SIG-M5 treated with dmso at 0.1 percent for 504 hours (cell line): ENCODE results near the gene DUOXA2.
"Not testable (repeated sequence)": the region's sequence is repeated elsewhere in the genome, so short reads cannot be mapped to it uniquely, and the experiment has no call there.

Experiments
- DNase-seq: peaks from one replicate; lab custom pipeline; 2025; ENCODE audit not compliant: unreplicated experiment; lab: John Stamatoyannopoulos, UW

Gene DUOXA2

DNA sequence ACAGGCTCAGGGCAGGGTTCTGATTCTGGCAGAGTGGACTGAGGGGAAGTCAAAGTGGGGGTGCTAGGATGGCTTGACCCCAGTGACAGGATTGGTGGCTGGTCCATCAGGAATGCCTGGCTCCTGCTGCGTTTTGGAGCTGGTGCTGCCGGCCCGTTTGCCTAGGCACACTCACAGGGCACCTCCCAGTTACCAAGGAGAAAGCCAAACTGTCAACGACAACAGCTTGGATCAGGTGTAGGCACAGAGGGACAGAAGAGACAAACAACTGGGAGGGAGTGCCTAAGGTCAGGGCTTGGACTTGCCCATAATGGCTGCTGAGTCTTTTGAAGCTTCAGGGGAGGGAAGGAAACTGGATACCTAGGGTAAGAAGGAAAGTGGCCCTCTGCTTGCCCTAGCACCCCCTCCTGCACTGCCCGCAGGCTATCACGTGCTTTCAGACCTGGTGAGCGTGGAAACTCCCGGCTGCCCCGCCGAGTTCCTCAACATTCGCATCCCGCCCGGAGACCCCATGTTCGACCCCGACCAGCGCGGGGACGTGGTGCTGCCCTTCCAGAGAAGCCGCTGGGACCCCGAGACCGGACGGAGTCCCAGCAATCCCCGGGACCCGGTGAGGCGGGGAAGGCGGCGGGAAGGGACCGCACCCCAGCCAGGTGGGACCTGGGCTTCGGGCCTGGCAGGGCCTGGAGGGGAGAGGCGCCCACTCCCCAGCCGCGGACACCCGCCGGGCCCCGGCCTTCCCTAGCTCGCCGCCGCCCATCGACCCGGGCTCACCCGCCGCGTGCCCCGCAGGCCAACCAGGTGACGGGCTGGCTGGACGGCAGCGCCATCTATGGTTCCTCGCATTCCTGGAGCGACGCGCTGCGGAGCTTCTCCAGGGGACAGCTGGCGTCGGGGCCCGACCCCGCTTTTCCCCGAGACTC is 20.8 kb downstream of the DUOXA2 start:
- no peak for DNase-seq

DNA sequence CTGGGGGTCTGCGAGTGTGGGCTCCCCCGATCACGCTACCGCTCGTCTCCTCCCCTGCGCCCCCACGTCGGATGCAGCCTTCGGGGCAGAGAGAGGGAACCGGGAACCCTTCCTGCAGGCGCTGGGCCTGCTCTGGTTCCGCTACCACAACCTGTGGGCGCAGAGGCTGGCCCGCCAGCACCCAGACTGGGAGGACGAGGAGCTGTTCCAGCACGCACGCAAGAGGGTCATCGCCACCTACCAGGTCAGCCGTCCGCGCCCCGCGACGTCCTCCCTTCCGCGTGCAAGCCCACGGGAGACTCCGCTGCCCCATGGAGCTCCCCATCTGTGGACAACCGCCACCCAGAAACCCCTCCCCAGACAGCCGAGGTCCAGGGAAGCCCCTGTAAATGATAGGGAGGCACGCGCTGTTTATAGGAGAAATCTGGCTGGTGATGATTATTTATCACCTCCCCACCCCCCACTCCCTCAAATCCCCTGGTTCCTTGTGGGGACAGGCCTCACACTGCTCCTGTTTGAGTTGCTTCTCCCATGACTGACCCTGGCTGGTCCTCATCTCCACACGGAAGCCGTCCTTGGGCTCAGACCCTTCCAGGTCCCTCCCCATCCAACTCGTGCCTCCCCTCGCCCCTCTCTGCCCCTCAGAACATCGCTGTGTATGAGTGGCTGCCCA is 21.7 kb downstream of the DUOXA2 start:
- not testable (repeated sequence) for DNase-seq

DNA sequence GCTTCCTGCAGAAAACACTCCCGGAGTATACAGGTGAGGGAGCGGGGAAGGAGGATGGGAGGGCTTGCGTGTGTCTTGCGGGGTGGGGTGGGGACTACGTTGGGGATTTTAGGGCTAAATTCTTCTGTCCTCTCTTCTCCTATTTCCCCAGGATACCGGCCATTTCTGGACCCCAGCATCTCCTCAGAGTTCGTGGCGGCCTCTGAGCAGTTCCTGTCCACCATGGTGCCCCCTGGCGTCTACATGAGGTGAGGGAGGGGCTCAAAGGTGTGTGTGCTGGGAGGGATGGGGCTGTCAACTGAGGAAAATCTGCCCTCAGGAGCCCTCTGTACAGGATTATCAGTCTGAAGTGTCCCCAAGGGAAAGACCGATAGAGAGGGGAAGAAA is 22.2 kb downstream of the DUOXA2 start:
- DNase-seq: no peak

DNA sequence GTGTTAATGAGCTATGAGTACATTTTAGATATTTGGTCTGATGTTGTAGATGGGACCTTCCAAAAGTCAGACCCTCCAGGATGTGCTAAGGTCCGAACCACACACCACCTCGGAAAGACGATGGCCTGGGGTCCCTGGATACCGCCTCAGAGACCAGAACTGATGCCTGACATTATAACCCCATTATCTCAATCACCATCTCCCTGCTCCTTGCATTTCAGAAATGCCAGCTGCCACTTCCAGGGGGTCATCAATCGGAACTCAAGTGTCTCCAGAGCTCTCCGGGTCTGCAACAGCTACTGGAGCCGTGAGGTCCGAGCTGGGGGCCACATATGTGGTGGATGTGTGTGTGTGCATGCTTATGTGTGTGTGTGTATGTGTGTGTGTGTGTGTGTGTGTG is 23.6 kb downstream of the DUOXA2 start:
- DNase-seq: no peak

DNA sequence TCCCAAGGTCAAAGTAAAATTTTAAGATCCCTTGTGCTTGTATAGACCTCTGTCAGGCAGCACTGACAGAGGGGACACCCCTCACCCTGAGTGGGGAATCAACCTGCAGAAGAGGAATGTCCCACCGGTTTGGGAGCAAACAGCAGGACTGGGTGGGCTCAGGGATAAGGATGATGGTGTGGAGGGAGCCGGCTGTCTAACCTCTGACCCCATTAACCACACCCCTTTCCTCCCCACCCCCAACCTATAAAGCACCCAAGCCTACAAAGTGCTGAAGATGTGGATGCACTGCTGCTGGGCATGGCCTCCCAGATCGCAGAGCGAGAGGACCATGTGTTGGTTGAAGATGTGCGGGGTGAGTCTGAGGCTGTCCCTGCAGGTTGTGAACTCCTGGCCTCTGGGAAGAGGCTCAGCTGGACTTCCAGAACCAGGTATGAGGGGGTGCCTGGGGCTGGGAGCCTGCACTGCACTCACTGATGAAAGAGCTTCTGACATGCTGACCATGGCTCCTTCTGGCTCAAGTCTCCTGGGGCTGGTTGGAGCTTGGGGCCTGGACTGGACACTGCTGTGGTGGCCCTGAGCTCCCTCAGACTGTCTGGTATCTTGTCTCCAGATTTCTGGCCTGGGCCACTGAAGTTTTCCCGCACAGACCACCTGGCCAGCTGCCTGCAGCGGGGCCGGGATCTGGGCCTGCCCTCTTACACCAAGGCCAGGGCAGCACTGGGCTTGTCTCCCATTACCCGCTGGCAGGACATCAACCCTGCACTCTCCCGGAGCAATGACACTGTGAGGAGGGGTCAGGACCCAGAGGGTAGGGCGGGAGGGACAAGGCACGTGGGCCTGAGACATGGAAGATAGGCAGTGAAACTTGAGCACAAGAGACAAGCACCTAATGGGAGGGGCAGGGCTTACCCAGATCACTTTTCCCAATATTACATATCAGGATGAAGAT is 25.0 kb downstream of the DUOXA2 start:
- DNase-seq: no peak

DNA sequence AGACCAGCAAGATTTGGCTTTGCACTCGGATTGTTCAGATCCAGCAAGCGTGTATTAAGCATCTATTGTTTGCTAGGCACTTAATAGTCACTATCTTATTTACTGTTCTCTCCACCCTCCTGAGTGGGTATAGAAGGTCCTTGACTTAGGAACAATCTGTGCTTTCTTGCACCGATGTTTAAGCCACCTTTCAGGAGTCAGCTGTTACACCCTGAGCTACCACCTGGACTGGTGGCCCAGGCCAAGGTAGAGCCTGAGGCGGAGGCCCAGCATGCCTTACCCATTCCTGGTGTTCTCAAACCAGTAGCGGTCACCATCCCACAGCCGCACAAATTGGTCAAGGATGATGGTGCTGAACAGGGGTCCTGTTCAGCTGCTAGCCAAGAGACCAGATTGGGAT is 25.6 kb downstream of the DUOXA2 start:
- no peak for DNase-seq

DNA sequence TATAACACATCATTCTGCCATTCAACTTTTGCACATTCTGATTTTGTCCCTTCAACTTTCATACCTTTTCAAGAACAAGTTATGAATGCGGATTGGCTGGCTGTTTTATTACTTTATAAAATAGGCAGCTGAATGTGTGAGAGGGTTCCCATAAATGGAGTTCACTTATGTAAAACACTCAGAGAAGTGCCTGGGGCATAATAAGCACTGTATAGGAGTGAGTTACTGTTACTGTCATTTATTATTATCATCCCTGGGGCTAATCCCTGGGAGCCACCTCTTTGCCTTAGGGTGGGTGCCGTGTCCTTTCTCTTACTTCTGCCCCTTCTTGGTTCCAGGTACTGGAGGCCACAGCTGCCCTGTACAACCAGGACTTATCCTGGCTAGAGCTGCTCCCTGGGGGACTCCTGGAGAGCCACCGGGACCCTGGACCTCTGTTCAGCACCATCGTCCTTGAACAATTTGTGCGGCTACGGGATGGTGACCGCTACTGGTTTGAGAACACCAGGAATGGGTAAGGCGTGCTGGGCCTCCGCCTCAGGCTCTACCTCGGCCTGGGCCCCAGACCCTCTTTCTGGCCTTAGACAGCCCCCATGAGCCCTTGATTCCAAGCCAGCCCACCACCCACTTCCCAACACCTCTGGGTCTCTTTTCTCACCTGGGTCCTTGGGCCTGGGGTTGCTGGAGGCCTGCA is 26.6 kb downstream of the DUOXA2 start:
- no peak for DNase-seq

DNA sequence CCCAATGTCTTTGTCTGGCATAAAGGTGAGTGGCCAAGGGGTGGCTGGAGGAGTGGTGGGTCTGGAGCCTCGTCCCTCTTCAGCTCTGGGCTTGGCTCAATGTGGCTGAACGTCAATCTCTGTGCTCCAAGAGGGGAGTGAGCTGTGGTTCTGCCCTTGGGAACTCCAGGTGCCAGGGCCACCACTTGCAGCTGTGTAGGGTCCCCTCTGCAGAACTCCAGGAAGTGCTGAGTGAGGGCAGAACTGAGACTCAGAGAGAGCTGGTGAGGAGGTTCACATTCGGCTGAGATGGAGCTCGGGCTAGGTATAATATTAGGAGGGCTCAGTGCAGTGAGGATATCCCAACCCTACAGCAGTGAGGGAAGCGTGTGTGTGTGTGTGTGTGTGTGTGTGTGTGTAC is 27.3 kb downstream of the DUOXA2 start:
- DNase-seq: no peak

DNA sequence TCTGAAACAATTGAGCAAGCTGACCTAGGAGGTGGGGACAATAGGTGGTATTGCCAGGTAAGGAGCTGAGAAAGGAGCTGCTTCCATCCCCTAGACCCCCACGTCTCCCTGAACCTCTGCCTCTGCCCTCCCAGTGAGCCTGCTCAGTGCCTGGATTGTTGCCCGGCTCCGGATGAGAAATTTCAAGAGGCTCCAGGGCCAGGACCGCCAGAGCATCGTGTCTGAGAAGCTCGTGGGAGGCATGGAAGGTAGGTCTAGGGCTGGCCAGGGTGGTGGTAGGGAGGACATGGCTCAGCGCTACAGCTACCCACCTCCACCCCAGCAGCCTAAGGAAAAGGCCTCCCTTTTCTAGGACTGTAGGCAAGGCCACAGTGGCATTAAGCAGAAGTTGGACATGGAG is 28.9 kb downstream of the DUOXA2 start:
- DNase-seq: no peak

DNA sequence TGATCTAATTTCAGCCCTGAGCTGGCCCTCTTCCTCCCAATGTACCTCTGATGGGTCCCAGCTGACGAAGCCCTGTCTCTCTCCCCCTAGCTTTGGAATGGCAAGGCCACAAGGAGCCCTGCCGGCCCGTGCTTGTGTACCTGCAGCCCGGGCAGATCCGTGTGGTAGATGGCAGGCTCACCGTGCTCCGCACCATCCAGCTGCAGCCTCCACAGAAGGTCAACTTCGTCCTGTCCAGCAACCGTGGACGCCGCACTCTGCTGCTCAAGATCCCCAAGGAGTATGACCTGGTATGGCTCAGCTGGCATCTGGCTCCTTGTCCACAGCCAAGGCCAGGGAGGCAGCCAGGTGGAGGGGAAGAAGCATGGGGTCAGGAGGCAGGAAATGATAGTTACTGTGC is 29.8 kb downstream of the DUOXA2 start:
- no peak for DNase-seq

DNA sequence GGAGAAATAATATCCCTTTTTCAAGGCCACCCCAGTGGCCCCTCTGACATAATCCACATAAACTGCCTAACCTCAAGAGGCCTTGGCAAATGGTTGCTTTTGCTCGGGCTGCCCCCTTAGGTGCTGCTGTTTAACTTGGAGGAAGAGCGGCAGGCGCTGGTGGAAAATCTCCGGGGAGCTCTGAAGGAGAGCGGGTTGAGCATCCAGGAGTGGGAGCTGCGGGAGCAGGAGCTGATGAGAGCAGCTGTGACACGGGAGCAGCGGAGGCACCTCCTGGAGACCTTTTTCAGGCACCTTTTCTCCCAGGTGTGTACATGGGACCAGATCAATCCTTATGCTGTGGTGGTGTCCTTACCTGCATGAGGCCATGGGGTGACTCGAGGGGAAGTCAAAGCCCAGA is 30.6 kb downstream of the DUOXA2 start:
- no peak for DNase-seq

DNA sequence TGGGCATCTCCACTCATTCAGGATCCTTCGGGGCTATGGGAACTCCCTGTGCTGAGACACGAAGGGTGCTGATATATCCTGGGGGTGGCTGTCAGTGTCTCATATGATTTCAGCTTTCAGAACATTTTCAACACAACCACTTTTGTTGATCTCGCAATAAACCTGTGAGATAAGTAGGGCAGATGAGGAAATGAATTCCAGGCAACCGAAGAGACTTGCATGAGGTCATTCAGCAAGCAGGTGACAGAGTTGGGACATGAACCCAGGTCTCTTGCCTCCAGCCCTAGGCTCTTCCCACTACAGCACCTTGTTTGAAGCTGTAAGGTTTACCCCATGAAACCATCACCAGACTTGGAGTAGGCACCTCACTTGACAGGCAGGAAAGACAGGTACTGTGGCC is 32.3 kb downstream of the DUOXA2 start:
- DNase-seq: no peak

DNA sequence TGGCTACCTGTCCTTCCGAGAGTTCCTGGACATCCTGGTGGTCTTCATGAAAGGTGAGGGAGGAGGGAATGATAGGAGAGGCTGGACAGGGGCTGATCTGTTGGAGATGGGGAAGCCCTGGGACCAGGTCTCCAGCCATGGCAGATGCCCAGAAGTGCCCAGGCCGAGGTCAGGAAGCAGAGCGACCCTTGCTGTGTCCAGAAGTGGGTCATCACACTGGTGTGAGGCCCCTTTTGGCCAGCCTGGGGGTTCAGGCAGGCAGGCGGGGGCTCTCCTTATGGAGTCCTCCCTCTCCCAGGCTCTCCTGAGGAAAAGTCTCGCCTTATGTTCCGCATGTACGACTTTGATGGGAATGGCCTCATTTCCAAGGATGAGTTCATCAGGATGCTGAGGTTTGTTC is 33.5 kb downstream of the DUOXA2 start:
- no peak for DNase-seq

DNA sequence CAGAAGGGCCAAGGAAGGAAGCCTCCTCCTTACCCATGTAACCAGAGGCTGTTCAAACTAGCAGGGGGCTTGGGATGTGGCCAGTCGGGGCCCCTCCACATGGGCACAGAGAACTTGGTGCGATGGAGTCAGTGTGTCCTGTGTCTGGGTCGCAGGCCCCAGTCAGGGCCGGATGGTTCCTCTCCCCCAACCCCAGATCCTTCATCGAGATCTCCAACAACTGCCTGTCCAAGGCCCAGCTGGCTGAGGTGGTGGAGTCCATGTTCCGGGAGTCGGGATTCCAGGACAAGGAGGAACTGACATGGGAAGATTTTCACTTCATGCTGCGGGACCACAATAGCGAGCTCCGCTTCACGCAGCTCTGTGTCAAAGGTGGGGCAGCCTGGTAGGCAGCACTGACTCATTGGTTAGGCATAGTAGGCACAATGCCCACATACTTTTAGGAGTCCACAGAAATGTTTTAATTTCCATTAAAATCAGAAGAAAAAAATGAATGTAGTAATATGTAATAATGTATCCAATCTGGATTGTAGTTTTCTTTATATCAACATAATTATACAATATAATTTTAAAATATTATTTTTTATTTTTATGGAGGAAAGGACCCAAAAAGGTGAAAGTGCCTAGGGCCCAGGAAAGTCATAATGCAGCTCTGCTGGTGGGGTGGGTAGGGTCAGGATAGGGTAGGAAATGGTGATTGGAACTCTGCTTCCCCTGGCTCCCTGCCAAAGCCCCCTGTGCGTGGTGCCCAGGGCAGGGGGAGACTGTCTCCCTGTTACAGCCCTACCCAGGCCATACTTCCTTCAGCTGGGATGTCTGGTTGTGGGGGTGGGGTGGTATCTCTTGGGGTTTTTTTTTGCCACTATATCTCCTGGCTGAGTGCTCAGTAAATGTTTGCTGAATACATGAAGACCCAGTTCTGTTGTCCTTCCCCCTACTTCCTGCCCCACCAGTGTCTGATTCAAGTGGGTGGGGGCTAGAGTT is 34.2 kb downstream of the DUOXA2 start:
- DNase-seq: no peak

DNA sequence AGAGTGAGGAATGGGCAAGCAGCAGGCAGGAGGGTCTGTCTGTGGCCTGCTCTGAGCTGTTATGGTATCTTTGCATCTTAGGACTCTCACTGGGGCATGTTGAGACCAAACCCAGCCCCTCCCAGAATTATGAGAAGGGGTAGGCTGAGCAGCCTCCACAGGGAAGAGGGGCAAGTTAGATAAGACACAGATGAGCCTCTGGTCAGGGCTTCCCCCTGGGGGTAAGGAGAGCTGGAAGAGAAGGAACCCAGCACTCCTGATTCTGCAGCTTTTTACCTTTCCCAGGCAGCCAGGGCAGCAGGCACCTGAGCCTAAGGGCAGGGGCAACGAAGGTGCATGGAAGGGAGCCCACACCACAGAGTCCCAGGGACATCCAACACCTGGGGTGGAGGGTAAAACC is 34.9 kb downstream of the DUOXA2 start:
- DNase-seq: no peak

DNA sequence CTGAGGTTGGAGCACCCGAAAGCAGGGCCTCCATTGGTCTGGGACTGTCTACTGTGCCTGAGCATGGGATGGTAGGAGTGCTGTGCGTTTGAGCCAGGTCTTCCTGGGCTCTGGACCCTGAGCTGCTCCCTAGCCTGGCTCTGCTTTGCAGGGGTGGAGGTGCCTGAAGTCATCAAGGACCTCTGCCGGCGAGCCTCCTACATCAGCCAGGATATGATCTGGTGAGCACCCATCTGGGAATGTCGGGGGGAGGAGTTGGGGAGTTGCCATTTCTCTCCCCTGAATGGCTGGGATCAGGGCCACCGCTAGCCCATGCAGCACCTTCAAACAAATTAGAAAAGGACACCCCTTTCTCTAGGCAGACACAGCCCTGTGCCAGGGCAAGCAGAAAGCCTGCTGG is 36.4 kb downstream of the DUOXA2 start:
- no peak for DNase-seq

DNA sequence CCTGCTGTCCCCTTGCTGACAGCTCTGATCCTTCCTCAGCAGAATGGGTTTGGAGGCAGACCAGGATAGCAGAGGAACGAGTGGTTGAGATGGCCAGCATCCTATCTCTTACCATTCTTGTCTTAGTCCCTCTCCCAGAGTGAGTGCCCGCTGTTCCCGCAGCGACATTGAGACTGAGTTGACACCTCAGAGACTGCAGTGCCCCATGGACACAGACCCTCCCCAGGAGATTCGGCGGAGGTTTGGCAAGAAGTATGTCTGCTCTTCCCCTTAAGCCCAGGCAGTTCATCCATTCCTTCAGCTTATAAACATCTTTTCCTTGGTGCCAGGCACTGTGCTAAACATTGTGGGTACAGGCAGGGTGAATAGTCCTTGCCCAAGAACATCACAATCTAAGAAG is 36.9 kb downstream of the DUOXA2 start:
- no peak for DNase-seq

DNA sequence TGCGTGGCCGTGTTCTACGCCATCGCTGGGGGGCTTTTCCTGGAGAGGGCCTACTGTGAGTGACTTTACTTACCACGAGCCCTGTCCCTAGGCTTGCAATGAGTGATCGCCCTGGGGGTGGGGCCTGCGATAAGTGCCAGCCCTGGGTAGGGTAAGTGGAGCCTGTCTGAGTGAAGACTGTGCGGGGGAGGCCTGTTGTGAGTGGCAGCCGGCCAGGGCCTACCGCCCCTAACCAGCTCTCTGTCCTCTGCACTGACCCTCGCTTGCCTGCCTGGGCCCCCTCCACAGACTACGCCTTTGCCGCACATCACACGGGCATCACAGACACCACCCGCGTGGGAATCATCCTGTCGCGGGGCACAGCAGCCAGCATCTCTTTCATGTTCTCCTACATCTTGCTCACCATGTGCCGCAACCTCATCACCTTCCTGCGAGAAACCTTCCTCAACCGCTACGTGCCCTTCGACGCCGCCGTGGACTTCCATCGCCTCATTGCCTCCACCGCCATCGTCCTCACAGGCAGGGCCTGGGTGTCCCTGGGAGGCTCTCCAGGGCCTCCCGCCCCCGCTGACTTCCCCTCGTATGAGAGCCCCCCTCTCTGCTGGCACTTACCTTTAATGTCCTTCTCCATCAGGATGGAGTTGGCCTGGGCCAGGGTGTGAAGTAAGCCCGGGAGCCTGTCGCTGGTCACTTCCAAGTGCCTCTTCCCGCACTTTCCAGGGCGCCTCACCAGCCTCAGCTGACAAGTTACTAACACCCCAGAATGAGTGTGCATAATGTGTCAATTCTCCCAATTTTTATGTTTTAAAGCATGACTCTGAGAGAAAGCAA is 38.1 kb downstream of the DUOXA2 start:
- no peak for DNase-seq

DNA sequence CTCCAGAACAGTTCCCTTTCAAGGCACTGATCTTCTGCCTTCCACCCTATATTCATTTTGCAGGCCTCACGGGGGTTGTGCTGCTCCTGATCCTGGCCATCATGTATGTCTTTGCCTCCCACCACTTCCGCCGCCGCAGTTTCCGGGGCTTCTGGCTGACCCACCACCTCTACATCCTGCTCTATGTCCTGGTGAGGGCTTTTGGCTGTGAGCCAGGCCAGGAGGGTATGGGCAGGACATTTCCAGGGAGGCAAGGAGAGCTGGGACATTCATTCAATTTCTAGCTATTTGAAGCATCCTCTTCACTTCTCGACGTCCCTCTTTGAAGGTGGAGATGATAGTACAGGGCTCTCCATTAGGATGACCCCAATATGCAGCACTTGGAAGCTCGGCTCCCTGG is 41.6 kb downstream of the DUOXA2 start:
- no peak for DNase-seq
